GM18519 (cell line): Measurements from ENCODE around the gene TXNRD3.
"Not testable (repeated sequence)": the region's sequence is repeated elsewhere in the genome, so short reads cannot be mapped to it uniquely, and the experiment has no call there.

Experiments used
- ATAC-seq: cut with Tn5 transposase; IDR thresholded peaks from one replicate; pipeline ENCODE4 v1.9.1; 2021; ENCODE audit warnings: mild to moderate bottlenecking, moderate library complexity; ENCODE audit not compliant: unreplicated experiment, low FRiP score

TXNRD3 gene

GRCh38 chr3:126606001-126606400 lies 48.9 kb downstream of the TXNRD3 start:
- no peak for ATAC-seq

- no peak for ATAC-seq
These were observed 50.2 kb downstream of the TXNRD3 start for GRCh38 chr3:126604691-126605090.

- ATAC-seq = no peak
These were observed 55.8 kb downstream of the TXNRD3 start for GRCh38 chr3:126599101-126599500.

- ATAC-seq = not testable (repeated sequence)
These were observed 59.4 kb downstream of the TXNRD3 start for GRCh38 chr3:126595479-126595878.

GRCh38 chr3:126591515-126591914 lies 63.4 kb downstream of the TXNRD3 start:
- not testable (repeated sequence) for ATAC-seq

- no peak for ATAC-seq
These were observed 72.6 kb downstream of the TXNRD3 start for GRCh38 chr3:126582311-126582710.

- no peak for ATAC-seq
These were observed 73.4 kb downstream of the TXNRD3 start for GRCh38 chr3:126581569-126581968.

GRCh38 chr3:126580746-126581145 lies 74.2 kb downstream of the TXNRD3 start:
- ATAC-seq = no peak

GRCh38 chr3:126578702-126579101 lies 76.2 kb downstream of the TXNRD3 start:
- no peak for ATAC-seq

- no peak for ATAC-seq
These were observed 77.7 kb downstream of the TXNRD3 start for GRCh38 chr3:126577261-126577660.

- no peak for ATAC-seq
These were observed 81.3 kb downstream of the TXNRD3 start for GRCh38 chr3:126573492-126574117.

- no peak for ATAC-seq
These were observed 83.8 kb downstream of the TXNRD3 start for GRCh38 chr3:126571078-126571477.

- no peak for ATAC-seq
These were observed 84.8 kb downstream of the TXNRD3 start for GRCh38 chr3:126570103-126570541.

- ATAC-seq = no peak
These were observed 85.4 kb downstream of the TXNRD3 start for GRCh38 chr3:126569390-126569975.

- ATAC-seq = no peak
These were observed 86.1 kb downstream of the TXNRD3 start for GRCh38 chr3:126568776-126569342.

GRCh38 chr3:126567696-126568438 lies 87.1 kb downstream of the TXNRD3 start:
- ATAC-seq = no peak

GRCh38 chr3:126562737-126563276 lies 92.1 kb downstream of the TXNRD3 start:
- no peak for ATAC-seq

- no peak for ATAC-seq
These were observed 96.4 kb downstream of the TXNRD3 start, which contains the start of gene C3orf22 for GRCh38 chr3:126558336-126559071. Gene C3orf22 (minus strand): TSS chr3:126558932. CDS start chr3:126553390, 5,542 bp downstream.

- no peak for ATAC-seq
These were observed 97.2 kb downstream of the TXNRD3 start for GRCh38 chr3:126557761-126558160.

- no peak for ATAC-seq
These were observed 97.5 kb downstream of the TXNRD3 start for GRCh38 chr3:126557415-126557745.
